ENCODE data around the gene MTMR6.

Gene MTMR6

GRCh38 chr13:25242956-25243355 lies 44.3 kb downstream of the MTMR6 start:
- TF ChIP-seq, protein P1, sequence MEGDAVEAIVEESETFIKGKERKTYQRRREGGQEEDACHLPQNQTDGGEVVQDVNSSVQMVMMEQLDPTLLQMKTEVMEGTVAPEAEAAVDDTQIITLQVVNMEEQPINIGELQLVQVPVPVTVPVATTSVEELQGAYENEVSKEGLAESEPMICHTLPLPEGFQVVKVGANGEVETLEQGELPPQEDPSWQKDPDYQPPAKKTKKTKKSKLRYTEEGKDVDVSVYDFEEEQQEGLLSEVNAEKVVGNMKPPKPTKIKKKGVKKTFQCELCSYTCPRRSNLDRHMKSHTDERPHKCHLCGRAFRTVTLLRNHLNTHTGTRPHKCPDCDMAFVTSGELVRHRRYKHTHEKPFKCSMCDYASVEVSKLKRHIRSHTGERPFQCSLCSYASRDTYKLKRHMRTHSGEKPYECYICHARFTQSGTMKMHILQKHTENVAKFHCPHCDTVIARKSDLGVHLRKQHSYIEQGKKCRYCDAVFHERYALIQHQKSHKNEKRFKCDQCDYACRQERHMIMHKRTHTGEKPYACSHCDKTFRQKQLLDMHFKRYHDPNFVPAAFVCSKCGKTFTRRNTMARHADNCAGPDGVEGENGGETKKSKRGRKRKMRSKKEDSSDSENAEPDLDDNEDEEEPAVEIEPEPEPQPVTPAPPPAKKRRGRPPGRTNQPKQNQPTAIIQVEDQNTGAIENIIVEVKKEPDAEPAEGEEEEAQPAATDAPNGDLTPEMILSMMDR (IDR thresholded peaks at IDR 0.05; ENCODE audit: low read depth, low read length), result no peak
- no peak overlapping the region for H3K4me3 ChIP-seq (replicated peaks in 1 of 2; ENCODE audit: low read depth in 2 of 2, low read length in 2 of 2)
- no peak for DNase-seq (ENCODE audit: low read depth in 2 of 2)

- TF ChIP-seq, protein P1 (IDR thresholded peaks at IDR 0.05; ENCODE audit: low read depth, low read length), result no peak
- no peak overlapping the region for H3K4me3 ChIP-seq (replicated peaks in 1 of 2; ENCODE audit: low read depth in 2 of 2, low read length in 2 of 2)
- DNase-seq (ENCODE audit: low read depth in 2 of 2), result no peak
Observed at GRCh38 chr13:25241007-25241406, 46.3 kb downstream of the MTMR6 start.

DNA sequence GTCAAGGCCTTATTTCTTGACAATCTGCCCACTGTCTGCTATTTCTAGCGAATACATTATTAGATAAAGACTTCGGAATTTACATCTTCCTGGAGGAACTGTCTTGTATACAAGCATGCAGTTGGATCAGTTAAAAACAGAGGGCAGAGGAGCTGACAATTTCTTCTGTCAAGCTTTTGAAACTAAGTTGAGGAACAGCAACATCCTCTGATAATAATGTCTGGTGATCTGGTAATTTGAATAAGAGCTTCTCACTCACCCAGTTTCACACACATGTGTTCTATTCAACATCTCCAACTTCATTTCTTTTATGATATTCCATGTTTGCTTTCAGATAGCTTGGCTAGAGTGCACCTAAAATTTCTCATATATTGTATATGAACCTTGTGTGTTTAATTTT lies 50.2 kb downstream of the MTMR6 start:
- no peak for DNase-seq (ENCODE audit: low read depth in 2 of 2)
- TF ChIP-seq, protein P1 (IDR thresholded peaks at IDR 0.05; ENCODE audit: low read depth, low read length), result no peak

GRCh38 chr13:25233861-25234260 lies 53.4 kb downstream of the MTMR6 start:
- no peak overlapping the region for H3K4me3 ChIP-seq (replicated peaks in 1 of 2; ENCODE audit: low read depth in 2 of 2, low read length in 2 of 2)
- no peak for DNase-seq (ENCODE audit: low read depth in 2 of 2)
- TF ChIP-seq, protein P1 (IDR thresholded peaks at IDR 0.05; ENCODE audit: low read depth, low read length), result no peak

More for the DNA sequence above, 50.2 kb downstream of the MTMR6 start:
- H3K4me3 ChIP-seq (replicated peaks in 1 of 2; ENCODE audit: low read depth in 2 of 2, low read length in 2 of 2), result no peak overlapping the region

DNA sequence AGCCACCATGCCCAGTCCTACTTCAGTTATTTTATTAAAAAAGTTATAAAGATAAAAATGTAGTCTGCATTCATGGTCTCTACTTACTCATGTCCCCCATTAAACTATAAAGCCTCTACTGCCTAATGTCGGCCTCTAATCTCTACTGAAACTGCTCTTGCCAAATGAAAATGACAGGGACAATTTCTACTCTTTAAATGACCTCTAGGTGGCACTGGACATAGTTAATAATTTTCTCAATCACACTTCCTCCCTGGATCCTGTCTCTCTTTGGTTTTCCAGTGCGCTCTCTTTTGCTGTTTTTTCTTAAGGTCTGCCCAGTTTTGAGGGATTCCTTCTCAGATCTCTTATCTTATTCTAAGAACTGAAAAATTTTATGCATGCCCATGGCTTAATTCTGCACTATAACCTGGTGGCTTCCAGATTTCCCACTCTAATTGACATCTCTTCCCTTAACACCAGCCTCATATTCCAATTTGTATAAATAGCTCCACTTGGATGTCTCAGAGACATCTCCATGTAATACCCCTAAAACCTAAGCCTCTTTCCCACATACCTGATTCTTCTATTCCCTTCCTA lies 54.3 kb downstream of the MTMR6 start:
- H3K4me3 ChIP-seq (replicated peaks in 1 of 2; ENCODE audit: low read depth in 2 of 2, low read length in 2 of 2), result no peak overlapping the region
- TF ChIP-seq, protein P1 (IDR thresholded peaks at IDR 0.05; ENCODE audit: low read depth, low read length), result peak; percentile 47
- DNase-seq (ENCODE audit: low read depth in 2 of 2), result peak; percentile 56 to 57

- H3K4me3 ChIP-seq (replicated peaks in 1 of 2; ENCODE audit: low read depth in 2 of 2, low read length in 2 of 2), result no peak overlapping the region
- no peak for DNase-seq (ENCODE audit: low read depth in 2 of 2)
- TF ChIP-seq, protein P1 (IDR thresholded peaks at IDR 0.05; ENCODE audit: low read depth, low read length), result no peak
Observed at GRCh38 chr13:25231517-25231916, 55.8 kb downstream of the MTMR6 start.

DNA sequence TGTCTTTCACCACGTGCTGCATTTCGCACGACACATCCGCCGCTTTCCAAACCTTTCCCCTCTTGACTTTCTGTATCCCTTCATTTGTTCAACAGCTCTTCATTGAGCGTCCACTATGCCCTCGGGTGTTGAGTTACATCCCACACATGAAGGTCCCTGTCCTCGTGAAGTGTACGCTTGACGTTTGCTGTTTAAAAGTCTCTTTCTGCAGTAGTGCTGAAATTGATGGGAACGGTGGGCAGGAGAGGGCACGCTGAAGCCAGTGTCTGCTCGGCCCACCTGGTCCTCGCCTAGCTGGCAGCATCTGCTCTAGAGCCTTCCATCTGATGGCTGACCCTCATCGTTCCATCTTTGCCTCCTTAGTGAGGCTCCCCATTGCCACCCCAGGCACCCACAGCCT lies 59.6 kb downstream of the MTMR6 start:
- no peak overlapping the region for H3K4me3 ChIP-seq (replicated peaks in 1 of 2; ENCODE audit: low read depth in 2 of 2, low read length in 2 of 2)
- no peak for DNase-seq (ENCODE audit: low read depth in 2 of 2)
- TF ChIP-seq, protein P1 (IDR thresholded peaks at IDR 0.05; ENCODE audit: low read depth, low read length), result no peak
